Esophagus squamous epithelium (tissue), 4 donors: ENCODE data around the gene CARMIL1.

Source experiments
- POLR2A ChIP-seq, 4 donors: fragments of 450-650 bp; IDR thresholded peaks; one replicate each; pipeline ENCODE4 v1.6.1; 2017; ENCODE audit warnings: antibody characterized with exemption in 4 of 4, mild to moderate bottlenecking in 4 of 4, moderate library complexity in 3 of 4
- TF ChIP-seq, protein P1 (sequence below), 6 experiments: fragments of 450-650 bp in 4 of 6; fragments of 200-600 bp in 2 of 6; sonication (generic) in 2 of 6; IDR thresholded peaks; one replicate each; pipeline ENCODE4 v1.5.1; 2016 to 2019; ENCODE audit warnings: antibody characterized with exemption in 6 of 6, mild to moderate bottlenecking in 4 of 6, moderate library complexity in 4 of 6

DNA sequence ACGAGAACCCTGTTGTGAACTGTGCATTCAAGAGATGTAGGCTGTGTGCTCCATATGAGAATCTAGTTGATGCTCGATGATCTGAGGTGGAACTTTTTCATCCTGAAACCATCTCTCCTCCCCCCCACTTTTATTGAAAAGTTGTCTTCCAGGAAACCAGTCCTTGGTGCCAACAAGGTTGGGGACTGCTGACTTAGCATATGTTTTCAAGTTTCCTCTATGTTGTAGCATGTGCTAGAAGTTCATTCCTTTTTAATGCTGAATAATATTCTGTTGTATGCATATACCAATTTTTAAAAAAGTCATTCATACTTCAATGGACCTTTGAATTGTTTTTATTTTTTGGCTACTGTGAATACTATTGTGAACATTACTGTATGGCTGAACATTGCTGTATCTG lies 27.2 kb downstream of the CARMIL1 start:
- TF ChIP-seq POLR2A (IDR thresholded peaks at IDR 0.05) = no peak
- TF ChIP-seq, protein P1, sequence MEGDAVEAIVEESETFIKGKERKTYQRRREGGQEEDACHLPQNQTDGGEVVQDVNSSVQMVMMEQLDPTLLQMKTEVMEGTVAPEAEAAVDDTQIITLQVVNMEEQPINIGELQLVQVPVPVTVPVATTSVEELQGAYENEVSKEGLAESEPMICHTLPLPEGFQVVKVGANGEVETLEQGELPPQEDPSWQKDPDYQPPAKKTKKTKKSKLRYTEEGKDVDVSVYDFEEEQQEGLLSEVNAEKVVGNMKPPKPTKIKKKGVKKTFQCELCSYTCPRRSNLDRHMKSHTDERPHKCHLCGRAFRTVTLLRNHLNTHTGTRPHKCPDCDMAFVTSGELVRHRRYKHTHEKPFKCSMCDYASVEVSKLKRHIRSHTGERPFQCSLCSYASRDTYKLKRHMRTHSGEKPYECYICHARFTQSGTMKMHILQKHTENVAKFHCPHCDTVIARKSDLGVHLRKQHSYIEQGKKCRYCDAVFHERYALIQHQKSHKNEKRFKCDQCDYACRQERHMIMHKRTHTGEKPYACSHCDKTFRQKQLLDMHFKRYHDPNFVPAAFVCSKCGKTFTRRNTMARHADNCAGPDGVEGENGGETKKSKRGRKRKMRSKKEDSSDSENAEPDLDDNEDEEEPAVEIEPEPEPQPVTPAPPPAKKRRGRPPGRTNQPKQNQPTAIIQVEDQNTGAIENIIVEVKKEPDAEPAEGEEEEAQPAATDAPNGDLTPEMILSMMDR (IDR thresholded peaks at IDR 0.05) = no peak
